ENCODE measurements around the gene PCGF5.
A peak's percentile ranks its signal among the peaks of the same experiment; 100 is the strongest.
"Not testable (repeated sequence)": the region's sequence is repeated elsewhere in the genome, so short reads cannot be mapped to it uniquely, and the experiment has no call there.

Gene PCGF5

GRCh38 chr10:91210435-91210834, 10.0 kb upstream of the PCGF5 start:
- DNase-seq: no peak

GRCh38 chr10:91211675-91212074, 8.8 kb upstream of the PCGF5 start:
- DNase-seq: no peak

- DNase-seq: no peak
These were observed 5.6 kb upstream of the PCGF5 start for GRCh38 chr10:91214911-91215310.

GRCh38 chr10:91215384-91215783, 5.1 kb upstream of the PCGF5 start:
- DNase-seq: no peak

GRCh38 chr10:91219371-91220193, 881 bp upstream of the PCGF5 start:
- DNase-seq: no peak

GRCh38 chr10:91220954-91221675, 652 bp downstream of the PCGF5 start:
- peak; percentile 75 for DNase-seq

- no peak for DNase-seq
These were observed 5.6 kb downstream of the PCGF5 start for GRCh38 chr10:91226093-91226492.

- no peak for DNase-seq
These were observed 7.1 kb downstream of the PCGF5 start for GRCh38 chr10:91227576-91227975.

- no peak for DNase-seq
These were observed 9.2 kb downstream of the PCGF5 start for GRCh38 chr10:91229683-91230082.

- DNase-seq: no peak
These were observed 17.7 kb downstream of the PCGF5 start for GRCh38 chr10:91238191-91238590.

GRCh38 chr10:91239789-91240188, 19.3 kb downstream of the PCGF5 start:
- no peak for DNase-seq

- no peak for DNase-seq
These were observed 22.5 kb downstream of the PCGF5 start for GRCh38 chr10:91242940-91243339.

GRCh38 chr10:91247360-91248111, 27.1 kb downstream of the PCGF5 start:
- DNase-seq: no peak

GRCh38 chr10:91249700-91250099, 29.2 kb downstream of the PCGF5 start:
- no peak for DNase-seq

- DNase-seq: no peak
These were observed 29.9 kb downstream of the PCGF5 start for GRCh38 chr10:91250341-91250740.

GRCh38 chr10:91251430-91252056, 31.1 kb downstream of the PCGF5 start:
- DNase-seq: peak; percentile 60

- no peak for DNase-seq
These were observed 32.8 kb downstream of the PCGF5 start for GRCh38 chr10:91253300-91253699.

- DNase-seq: no peak
These were observed 36.8 kb downstream of the PCGF5 start for GRCh38 chr10:91257310-91257709.

GRCh38 chr10:91260417-91260816, 40.0 kb downstream of the PCGF5 start:
- DNase-seq: not testable (repeated sequence)

GRCh38 chr10:91271886-91272285, 51.4 kb downstream of the PCGF5 start:
- DNase-seq: no peak

- no peak for DNase-seq
These were observed 64.1 kb downstream of the PCGF5 start for GRCh38 chr10:91284486-91285090.

- no peak for DNase-seq
These were observed 66.1 kb downstream of the PCGF5 start for GRCh38 chr10:91286572-91286971.

- no peak for DNase-seq
These were observed 66.8 kb downstream of the PCGF5 start for GRCh38 chr10:91287276-91287675.

Data from kidney glomerular epithelial cell (primary cell).